ENCODE results near the gene STYXL2.

DNA sequence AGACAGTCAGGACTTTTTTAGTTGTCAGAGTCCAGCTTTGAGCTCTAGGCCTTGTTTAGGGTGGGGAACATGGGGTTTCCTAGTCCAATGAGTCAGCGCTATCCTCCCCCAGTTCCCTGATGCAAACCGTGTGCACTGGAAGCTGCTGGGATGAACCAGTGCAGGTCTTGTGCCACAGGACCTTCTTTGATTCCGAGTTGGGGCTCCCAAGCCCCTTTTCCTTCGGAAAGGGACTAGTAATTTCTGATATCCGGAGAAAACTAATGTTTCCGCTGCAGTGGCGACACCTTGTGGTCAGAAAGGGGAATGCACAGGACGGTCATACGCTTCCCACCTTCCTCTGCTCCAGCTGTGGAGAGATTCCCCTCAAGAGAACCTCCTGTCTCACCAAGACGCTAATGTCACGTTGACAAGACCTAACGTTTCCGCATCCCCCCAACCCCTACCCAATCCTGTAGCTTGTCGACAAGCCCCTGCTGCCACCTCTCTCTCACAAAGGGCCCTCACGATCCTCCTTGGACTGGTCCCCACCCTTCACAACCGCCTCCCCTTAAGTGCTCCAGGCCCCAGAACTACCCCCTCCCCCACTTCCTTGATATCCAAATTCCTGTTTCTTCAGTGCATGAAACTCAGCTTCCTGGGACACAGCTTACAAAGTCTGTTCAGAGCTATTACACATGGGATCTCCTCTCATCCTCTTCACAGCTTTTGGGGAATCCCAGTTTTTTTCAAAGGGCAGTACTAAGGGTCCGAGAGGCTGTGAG is 34.6 kb upstream of the STYXL2 start:
- TF ChIP-seq, protein P1, sequence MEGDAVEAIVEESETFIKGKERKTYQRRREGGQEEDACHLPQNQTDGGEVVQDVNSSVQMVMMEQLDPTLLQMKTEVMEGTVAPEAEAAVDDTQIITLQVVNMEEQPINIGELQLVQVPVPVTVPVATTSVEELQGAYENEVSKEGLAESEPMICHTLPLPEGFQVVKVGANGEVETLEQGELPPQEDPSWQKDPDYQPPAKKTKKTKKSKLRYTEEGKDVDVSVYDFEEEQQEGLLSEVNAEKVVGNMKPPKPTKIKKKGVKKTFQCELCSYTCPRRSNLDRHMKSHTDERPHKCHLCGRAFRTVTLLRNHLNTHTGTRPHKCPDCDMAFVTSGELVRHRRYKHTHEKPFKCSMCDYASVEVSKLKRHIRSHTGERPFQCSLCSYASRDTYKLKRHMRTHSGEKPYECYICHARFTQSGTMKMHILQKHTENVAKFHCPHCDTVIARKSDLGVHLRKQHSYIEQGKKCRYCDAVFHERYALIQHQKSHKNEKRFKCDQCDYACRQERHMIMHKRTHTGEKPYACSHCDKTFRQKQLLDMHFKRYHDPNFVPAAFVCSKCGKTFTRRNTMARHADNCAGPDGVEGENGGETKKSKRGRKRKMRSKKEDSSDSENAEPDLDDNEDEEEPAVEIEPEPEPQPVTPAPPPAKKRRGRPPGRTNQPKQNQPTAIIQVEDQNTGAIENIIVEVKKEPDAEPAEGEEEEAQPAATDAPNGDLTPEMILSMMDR (IDR thresholded peaks at IDR 0.05 in 4 of 5, conservative IDR thresholded peaks at IDR 0.05 in 1 of 5): peak; percentile 89 to 94 (median 91)
- no peak for TF ChIP-seq POLR2A (IDR thresholded peaks at IDR 0.05)
